ENCODE data around the gene HOXC10. TPM values are rescaled to one million over a fixed set of nuclear protein-coding genes. Genes with fewer than 3 reads are reported as not detected.

The HOXC10 gene
- polyA plus RNA-seq, 1 donor (not counting 4 experiments of a cell fraction or from before 2014, with no cell fraction given) = 14.1 TPM

- no peak for FAIRE-seq
- Histone ChIP-seq H4K20me1 (ENCODE audit: control insufficient read depth, extremely low read depth, insufficient read depth, low read length) (no peaks in the 10 kb centered on the region), H3K9ac (ENCODE audit: control insufficient read depth, extremely low read depth, insufficient read depth, low read length) (no peak overlapping the region), H3K4me2 (ENCODE audit: control insufficient read depth, extremely low read depth, insufficient read depth, low read depth, low read length) (no peak overlapping the region), H3K9me3 (ENCODE audit: control insufficient read depth, low read depth, low read length) (no peaks in the 10 kb centered on the region), H3K4me1 (ENCODE audit: control insufficient read depth, extremely low read depth, insufficient read depth, low read length) (peaks cover 19% of the 10 kb centered on the region), H3K79me2 (ENCODE audit: control insufficient read depth, insufficient read depth, low read length) (peaks cover 26% of the 10 kb centered on the region), H2AFZ (ENCODE audit: control insufficient read depth, low read length) (no peak overlapping the region), H3K36me3 (ENCODE audit: control insufficient read depth in 2 of 2, extremely low read depth in 1 of 2, insufficient read depth in 2 of 2, low read length in 2 of 2) (no peaks in the 10 kb centered on the region), H3K9me1 (ENCODE audit: control insufficient read depth, extremely low read depth, insufficient read depth, low read length) (no peaks in the 10 kb centered on the region), H3K27ac (ENCODE audit: control insufficient read depth, insufficient read depth, low read length) (no peak overlapping the region), H3K27me3 (ENCODE audit: control insufficient read depth, extremely low read depth, insufficient read depth, low read length) (no peaks in the 10 kb centered on the region), H3K4me3 (ENCODE audit: control insufficient read depth in 2 of 3, extremely low read depth in 1 of 3, insufficient read depth in 2 of 3, low read depth in 1 of 3, low read length in 3 of 3) (no peak overlapping the region)
- TF ChIP-seq EZH2 (IDR thresholded peaks at IDR 0.05; ENCODE audit: low read length) (no peak), CTCF (optimal IDR thresholded peaks at IDR 0.05 in 1 of 3, IDR thresholded peaks at IDR 0.05 in 1 of 3, conservative IDR thresholded peaks at IDR 0.05 in 1 of 3; ENCODE audit: extremely low read depth in 1 of 3, insufficient read depth in 2 of 3, low read length in 3 of 3) (peak in 1 of 3 experiments; percentile 11)
- dilution Hi-C loops (cut with MboI; ENCODE audit: extremely low pct_ligation_motif_present, low sequenced_read_pairs) = no loop called here
- DNase-seq (ENCODE audit: low read depth, low spot score) = no peak
These were observed 27.9 kb downstream of the HOXC10 start for GRCh38 chr12:54012631-54013409.

- no peak overlapping the region for H3K4me2 ChIP-seq (ENCODE audit: control insufficient read depth, extremely low read depth, insufficient read depth, low read depth, low read length)
- H3K9ac ChIP-seq (ENCODE audit: control insufficient read depth, extremely low read depth, insufficient read depth, low read length) = no peak overlapping the region
These were observed 29.6 kb downstream of the HOXC10 start for GRCh38 chr12:54014377-54015017.

More at GRCh38 chr12:54014377-54015017, 29.6 kb downstream of the HOXC10 start:
- Histone ChIP-seq H2AFZ (ENCODE audit: control insufficient read depth, low read length) (no peak overlapping the region), H3K4me1 (ENCODE audit: control insufficient read depth, extremely low read depth, insufficient read depth, low read length) (peaks cover 19% of the 10 kb centered on the region), H3K9me1 (ENCODE audit: control insufficient read depth, extremely low read depth, insufficient read depth, low read length) (no peaks in the 10 kb centered on the region), H3K4me3 (ENCODE audit: control insufficient read depth in 2 of 3, extremely low read depth in 1 of 3, insufficient read depth in 2 of 3, low read depth in 1 of 3, low read length in 3 of 3) (no peak overlapping the region), H4K20me1 (ENCODE audit: control insufficient read depth, extremely low read depth, insufficient read depth, low read length) (no peaks in the 10 kb centered on the region), H3K27ac (ENCODE audit: control insufficient read depth, insufficient read depth, low read length) (no peak overlapping the region), H3K9me3 (ENCODE audit: control insufficient read depth, low read depth, low read length) (no peaks in the 10 kb centered on the region), H3K27me3 (ENCODE audit: control insufficient read depth, extremely low read depth, insufficient read depth, low read length) (no peaks in the 10 kb centered on the region), H3K79me2 (ENCODE audit: control insufficient read depth, insufficient read depth, low read length) (peaks cover 29% of the 10 kb centered on the region), H3K36me3 (ENCODE audit: control insufficient read depth in 2 of 2, extremely low read depth in 1 of 2, insufficient read depth in 2 of 2, low read length in 2 of 2) (no peaks in the 10 kb centered on the region)
- TF ChIP-seq EZH2 (IDR thresholded peaks at IDR 0.05; ENCODE audit: low read length) = no peak
- TF ChIP-seq CTCF (optimal IDR thresholded peaks at IDR 0.05 in 1 of 3, IDR thresholded peaks at IDR 0.05 in 1 of 3, conservative IDR thresholded peaks at IDR 0.05 in 1 of 3; ENCODE audit: extremely low read depth in 1 of 3, insufficient read depth in 2 of 3, low read length in 3 of 3) = no peak
- dilution Hi-C loops (cut with MboI; ENCODE audit: extremely low pct_ligation_motif_present, low sequenced_read_pairs) = no loop called here
- FAIRE-seq (no peak), DNase-seq (ENCODE audit: low read depth, low spot score) (no peak)

Measured in keratinocyte (primary cell).